Stimulated activated CD4-positive, alpha-beta T cell treated with anti-CD3 and anti-CD28 coated beads, Interleukin-15, amount 100 ng/mL, for 1 hour (primary cell): ENCODE data around the gene CSF1R.

Experiments
- DNase-seq, 2 donors: peaks; one replicate each; pipeline ENCODE4 v3.0.0-alpha.2; 2020; ENCODE audit warnings: low read depth in 1 of 2, low spot score in 1 of 2

Gene CSF1R

DNA sequence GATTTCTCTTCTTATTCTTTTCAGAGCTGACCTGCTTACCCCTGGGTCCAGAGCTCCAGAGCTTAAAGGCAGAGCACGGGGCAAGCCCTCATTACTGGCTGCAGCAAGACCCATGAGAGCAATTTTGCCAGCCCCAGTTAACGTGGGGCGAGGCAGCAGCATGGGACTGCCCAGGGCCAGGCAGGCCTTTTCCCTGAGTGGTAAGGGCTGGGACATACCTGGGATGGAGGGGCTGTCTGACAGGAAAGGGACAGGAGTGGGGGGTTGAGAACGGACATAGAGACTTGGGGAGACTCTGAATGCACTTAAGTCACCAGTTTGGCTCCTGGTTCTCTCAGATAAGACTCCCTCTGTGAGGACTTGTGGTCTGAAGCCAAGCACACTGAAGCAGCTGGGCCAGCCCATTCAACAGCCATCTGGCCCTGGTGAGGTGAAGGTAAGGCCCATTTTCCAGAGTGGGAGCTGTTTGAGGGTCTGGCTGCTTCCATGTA, 59.6 kb downstream of the CSF1R start:
- DNase-seq, result no peak

DNA sequence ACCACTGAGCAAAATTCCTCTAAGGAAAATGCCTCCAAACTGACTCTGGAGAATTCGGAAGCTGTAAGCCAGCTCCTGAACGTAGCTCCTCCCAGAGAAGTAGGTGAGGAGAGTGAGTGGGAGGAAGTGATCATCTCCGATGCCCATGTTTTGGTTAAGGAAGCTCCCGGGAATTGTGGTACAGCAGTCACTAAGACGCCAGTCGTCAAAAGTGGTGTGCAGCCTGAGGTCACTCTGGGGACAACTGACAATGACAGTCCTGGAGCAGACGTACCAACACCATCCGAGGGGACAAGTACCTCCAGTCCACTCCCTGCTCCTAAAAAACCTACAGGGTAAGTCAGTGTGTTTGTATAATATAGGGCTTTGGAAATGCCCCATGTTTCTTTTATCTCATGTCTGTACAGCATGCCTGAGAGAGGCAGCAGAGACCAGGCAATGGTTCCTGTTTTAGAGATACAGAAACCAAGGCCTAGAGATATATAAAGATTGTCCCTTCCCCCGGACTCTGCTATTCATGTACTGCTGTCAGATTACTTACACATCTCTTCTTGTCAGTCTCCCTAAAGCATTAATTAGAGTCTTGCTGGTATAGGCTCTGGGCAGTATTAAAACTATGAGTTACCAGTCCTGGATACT, 61.9 kb downstream of the CSF1R start:
- no peak for DNase-seq

DNA sequence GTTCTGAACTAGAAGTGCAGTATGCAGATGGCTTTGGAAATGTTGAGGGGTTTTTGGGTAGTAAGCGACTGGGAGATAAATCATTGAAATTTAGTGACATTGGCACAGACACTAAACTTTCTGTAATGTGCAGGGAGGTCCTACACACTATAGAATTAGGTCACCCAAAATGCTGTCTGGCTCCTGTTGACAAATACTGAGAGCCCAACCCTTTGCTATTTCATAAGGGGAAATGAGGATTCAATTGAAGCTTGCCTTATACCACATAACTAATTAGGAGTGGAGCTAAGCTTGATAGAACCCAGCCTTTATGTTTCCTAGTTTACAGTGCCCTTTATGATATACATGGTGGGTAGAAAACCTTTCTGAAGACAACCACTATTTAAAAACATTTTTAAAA, 63.2 kb downstream of the CSF1R start:
- no peak for DNase-seq

DNA sequence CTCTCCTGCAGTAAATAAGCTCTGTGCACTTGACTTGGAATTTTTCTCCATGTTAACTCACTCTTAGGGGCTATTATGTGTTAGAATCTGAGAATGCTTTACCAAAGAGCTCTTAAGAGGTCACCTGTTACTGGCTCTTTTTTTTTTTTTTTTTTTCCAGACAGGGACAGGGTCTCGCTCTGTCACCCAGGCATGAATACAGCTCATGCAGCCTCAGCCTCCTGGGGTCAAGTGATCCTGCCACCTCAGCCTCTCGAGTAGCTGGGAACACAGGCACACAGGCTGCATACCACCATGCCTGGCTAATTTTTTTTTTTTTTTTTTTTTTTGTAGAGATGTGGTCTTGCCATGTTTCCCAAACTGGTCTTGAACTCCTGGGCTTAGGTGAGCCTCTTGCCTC, 63.7 kb downstream of the CSF1R start:
- DNase-seq, result no peak

DNA sequence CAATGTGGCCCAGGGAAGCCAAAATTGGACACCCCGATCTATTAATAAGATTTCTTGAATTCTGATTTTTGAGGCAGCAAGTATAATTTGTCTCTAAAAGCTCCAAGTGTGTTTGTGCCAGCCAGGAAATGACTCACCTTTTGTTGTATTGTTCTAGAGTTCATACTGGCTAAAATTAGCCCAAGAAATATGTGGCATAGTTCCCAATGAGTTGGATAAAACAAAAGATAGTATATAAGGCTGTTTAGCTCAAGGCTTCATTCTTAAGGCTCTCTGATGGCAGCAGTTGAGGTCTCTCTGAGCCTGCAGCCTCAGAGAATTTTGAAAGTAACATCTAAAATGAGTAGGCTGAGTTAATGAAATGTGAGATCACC, 64.2 kb downstream of the CSF1R start:
- DNase-seq, result no peak

DNA sequence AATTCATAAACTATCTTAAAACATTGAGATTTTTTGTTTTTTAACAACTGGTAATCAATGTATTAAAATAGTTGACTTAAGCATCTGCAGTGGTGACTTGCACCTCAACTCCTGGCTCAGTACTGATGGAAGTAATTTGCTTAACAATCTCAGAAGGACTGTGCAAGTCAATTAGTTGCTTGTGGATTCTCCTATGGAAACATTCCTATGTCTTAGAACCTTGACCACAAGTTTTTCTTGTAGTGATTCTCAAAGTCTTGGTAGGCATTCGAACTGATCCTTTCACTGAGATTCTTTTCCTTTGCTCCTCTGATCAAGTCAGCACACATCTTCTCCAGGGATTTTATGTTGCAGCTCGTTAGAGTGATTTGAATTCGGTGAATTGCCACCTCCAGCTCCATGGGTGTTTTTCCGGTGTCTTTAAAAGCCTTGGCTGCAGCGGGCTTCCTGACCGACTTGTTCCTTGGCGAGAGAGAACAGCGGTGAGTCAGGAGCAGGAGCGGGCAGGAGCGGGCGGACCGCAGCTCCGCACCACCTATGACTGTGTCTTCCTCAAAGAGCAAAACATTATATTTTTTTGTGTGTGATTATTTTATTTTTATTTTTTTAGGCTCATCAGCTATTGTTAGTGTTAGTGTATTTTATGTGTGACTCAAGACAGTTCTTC, 64.7 kb downstream of the CSF1R start:
- no peak for DNase-seq

DNA sequence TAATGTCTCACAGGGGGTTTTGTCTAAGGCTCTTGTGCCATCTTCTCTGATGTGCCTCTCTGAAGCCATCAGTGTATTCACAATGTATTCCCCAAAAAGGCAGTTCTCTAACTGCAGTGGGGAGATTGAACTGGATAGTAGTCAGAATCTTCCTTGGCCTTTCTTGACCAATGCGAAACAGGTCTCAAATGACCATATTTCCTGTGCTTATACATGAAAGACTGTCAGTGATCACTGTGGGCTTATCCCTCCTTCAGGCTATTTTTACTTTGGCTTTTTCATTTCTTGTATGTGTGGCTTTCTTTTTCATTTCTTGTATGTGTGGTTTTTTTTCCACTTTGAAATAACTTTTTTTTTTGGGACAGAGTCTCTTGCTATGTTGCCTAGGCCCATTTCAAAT, 66.1 kb downstream of the CSF1R start:
- DNase-seq, result no peak

DNA sequence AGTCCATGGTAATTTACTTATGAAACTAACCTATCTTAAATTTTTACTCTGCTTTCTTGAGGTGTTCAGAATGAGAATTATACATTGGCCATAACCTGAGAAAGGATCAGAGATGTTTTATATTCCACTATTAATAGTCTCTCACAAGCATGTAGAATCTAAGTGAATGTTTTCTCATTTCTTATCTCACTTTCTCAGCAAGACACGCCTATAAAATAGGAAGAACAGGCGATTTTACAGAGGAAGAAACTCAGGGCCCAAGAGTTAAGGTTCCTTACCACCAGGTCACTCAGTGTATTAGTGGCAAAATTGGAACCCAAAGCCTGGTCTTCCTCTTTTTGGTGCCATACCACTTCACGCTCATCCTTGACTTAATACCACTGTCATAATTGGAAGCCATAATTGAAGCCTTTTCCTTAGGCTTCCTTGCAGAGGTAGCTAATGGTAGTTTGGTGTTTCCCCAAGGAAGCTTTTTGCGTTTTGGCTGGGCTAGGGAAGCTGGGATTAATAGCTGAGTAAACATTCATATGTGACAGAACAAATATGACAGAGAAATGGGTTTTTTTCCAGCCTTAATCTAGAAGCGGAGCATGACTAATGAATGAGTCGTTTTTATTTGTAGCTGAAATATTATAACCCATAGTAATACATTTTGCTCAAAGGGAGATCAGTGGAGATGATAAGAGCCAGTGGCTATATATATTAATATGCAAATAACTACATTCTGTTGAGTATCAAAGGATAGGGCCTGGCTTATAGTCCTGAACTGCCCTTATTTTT, 68.9 kb downstream of the CSF1R start:
- DNase-seq, result no peak

DNA sequence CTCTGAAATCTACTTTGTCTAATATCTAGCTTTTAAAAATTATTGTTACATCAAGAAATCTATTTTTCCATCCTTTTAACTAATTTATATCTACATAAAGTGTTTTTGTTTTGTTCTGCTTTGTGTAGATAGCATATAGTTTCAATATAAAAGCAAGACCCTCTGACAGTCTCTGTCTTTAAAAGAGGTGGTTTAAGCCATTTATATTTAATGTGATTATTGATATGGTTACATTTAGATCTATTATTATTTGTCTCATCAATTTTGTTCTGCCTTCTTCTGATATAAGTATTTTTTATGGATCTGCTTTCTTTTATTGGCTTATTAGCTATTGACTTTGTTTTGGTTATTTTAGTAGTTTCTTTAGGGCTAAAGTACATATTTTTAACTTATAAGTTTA, 69.8 kb downstream of the CSF1R start:
- DNase-seq, result no peak

DNA sequence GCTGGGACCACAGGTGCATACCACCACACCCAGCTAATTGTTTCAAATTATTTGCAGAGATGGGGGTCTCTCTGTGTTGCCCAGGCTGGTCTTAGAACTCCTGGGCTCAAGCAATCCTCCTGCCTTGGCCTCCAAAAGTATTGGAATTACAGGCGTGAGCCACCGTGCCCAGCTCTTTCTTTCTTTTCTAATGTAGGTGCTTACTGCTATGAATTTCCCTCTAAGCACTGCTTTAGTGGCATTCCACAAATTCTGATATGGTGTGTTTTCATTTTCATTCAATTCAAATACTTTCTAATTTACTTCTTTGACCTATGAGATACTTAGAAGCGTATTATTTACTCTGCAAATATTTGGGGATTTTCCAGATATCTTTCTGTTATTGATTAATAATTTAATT, 70.9 kb downstream of the CSF1R start:
- no peak for DNase-seq

DNA sequence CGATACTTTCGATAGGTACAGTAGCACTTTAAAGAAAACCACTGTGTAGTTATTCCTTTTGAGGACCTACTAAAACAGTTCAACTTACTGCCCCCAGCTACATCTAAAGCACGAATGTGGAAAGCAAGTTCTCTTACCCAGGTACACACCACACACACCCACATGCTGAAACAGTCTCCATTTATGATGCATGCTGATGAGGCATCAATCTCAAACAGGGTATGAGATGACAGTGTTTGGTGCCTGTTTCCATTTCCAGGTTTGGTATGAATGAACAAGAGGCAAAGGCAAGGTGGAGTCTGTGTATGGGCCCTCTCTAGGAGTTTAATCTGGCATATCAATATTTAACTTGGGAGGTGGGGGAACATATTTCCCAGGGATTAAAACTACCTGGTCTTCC, 71.9 kb downstream of the CSF1R start:
- DNase-seq, result no peak

DNA sequence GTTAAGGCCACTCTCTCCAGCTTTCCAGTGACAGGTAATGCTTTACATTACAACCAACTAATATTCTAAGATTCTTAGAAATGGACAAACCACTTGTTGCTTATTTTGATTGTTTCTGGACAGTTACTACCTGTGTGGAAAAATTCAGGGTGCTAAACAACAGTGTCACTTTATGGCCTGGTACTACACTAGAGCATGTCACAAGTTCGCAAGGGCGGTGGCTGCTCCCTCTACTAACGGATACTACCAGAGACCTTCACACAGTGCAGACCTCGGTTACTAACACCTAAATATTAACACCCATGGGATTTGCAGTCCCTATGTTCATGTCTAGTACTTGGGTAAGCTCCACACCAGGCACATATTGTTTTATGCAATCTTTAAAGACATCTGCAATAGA, 72.4 kb downstream of the CSF1R start:
- no peak for DNase-seq

DNA sequence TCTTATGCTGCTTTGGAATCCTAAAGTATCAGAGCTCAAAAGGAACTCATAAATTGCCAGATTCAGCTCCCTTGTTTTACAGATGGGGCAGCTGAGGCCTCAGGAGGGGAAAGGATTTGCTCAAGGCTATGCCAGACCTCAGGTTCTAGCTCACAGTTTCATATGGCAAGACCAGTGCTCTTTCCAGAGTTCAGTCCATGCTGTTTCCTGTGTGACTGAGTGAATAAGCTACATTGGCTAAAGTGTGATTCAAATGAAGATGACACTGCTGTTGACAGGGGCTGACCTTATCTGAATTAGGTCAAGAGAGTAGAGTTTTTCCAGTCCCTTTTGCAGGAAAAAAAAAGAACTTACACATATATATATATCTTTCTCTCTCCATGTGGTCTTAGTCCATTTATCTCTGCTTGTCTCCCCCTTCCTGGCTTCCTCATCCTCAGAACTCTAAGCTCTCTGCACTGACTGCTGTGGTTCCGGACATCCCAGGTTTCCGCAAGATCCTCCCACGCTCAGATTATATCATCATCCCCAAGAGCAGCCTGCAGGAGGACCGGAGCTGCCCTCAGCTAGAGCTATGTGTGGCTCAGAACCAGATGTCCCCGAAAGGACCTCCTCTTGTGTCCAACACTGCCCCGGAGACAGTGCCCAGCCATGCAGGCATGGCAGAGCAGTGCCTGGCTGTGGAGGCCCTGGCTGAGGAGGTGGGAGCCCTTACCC, 76.5 kb downstream of the CSF1R start:
- no peak for DNase-seq

DNA sequence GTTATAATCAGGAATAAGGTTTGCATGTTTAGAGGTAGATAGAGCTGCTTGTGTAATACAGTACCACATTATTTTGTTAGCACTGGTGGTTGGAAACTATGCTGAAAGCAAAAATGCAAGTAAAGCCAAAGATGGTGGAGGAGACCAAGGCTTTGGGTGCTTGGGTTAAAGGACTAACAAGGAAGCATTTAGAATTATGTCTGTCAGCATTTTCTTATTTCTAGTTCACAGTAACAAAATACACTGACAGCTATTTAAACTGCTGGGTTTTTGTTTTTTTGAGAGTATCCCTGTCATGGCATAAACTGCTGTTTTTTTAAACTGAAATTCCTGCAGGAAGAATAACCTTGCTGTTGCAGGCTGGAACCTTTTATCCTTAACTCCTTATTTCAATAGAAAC, 79.3 kb downstream of the CSF1R start:
- no peak for DNase-seq

DNA sequence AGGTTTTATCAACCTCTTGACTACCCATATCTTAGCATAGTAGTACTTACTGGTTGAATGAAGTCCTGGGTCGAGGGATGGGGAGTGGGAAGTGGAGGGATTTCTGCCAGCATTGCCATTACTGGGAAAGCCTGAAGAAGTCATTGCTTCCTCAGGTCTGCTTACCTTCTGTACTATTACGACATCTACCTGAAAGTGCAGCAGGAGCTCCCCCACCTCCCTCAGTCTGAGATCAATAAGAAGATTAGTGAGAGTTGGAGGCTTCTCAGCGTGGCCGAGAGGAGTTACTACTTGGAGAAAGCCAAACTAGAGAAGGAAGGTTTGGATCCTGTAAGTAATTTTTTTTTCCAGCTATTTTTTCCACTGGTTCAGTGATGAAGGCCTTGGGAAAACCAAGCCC, 80.0 kb downstream of the CSF1R start:
- DNase-seq, result no peak
